Activated T-helper 1 cell treated with Interleukin-2 at 50 U/mL for 16 hours (primary cell): ENCODE data around the gene FAM221A.
"Not testable (repeated sequence)": the region's sequence is repeated elsewhere in the genome, so short reads cannot be mapped to it uniquely, and the experiment has no call there.

ENCODE experiments used
- DNase-seq: peaks from one replicate; pipeline ENCODE4 v3.0.0-alpha.2; 2020; ENCODE audit warnings: low read depth

Gene FAM221A, protein sequence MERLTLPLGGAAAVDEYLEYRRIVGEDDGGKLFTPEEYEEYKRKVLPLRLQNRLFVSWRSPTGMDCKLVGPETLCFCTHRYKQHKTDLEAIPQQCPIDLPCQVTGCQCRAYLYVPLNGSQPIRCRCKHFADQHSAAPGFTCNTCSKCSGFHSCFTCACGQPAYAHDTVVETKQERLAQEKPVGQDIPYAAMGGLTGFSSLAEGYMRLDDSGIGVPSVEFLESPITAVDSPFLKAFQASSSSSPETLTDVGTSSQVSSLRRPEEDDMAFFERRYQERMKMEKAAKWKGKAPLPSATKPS

DNA sequence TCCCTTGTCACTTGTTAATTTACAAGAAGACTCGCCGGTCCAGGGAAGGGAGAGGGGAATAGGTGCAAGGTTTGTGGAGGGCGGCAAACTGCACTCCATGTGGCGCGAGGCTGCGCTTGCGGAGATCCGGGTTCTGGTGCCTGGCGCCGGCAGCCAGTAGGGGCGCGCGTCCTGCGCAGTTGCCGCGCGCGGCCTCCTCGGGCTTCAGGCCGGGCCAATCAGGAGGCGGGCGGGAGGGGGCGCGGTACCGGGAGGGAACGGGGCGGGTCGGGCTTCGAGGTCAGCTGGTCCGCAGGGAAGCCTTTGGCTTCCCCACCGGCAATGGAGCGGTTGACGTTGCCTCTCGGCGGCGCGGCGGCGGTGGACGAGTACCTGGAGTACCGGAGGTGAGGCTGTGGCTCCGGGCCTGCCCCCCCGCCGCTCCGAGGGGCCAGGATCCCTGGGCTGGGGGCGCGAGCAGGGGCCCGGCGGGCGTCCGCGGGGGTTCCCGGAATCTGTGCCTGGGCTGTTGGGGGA is at the start of gene FAM221A:
TSS of gene FAM221A (plus strand) at position 302 of the 516 bp plus-strand sequence. CDS start at position 322, 20 bp downstream.
- peak; percentile 72 for DNase-seq

DNA sequence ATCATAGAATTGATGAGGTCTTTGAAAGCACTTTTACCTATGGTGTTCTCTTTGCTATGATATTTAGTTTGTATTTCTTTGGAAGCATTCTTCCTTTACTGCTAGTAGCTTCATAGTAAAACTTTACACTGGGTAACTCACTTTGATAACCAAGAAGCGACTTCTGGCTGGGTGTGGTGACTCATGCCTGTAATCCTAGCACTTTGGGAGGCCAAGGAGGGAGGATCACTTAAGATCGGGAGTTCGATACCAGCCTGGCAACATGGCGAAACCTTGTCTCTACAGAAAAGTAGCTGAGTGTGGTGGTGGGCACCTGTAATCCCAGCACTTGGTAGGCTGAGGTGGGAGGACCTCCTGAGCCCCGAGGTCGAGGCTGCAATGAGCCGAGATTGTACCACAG is 46.6 kb upstream of the FAM221A start:
- DNase-seq: no peak

DNA sequence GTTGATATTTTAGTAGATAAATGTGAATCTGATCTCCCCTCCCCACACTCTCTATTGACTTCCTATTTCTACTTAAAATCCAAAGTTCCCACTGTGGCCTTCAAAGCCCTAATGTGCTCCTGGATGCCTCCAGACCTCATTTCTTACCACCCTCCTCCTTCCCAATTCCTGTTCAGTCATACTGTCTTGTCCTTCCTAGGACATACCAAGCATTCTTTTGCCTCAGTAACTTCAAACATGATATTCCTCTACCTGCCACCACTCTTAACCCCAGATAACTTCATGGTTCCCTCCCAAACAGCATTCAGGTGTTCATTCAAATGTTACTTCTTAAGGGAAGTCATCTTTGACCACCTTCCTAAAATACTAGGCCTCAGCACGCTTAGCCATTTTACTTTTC is 34.2 kb upstream of the FAM221A start:
- DNase-seq: no peak

DNA sequence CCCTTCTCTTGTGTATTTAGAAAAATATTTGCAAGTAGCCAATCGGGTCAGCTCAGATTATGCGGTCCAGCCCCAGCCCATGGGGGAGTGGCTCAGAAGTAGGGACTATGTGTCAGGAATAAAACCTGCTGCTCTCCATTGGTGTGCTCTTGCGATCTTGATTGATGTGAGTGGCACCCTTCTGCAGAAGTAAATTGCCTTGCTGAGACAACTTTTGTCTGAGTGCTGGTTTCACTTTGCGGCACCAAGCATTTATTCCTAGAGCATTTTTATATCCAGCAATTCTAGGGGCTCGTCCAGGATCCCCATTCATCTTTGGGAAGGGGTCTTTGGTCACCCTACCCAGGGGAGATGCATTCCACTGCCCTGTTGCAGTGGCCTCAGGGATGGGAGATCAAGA is 26.1 kb upstream of the FAM221A start:
- DNase-seq: no peak

DNA sequence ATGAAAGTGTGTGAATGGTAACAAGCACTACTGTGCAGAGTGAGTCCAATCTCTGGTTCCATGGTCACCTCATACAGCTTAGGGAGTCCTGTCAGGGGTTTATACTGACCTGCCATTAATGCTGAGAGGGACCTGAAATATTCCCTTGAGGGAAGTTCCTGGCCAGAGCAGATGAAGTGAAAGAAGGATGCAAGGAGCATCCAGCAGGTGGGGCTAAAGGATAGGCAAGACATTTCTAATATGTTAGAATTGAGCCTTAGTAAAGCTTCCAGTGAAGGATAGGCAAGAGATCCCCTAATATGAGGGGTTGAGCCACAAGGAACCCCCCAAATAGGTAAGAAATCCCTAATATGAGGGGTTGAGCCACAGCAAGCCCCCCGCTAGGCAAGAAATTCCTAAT is 25.5 kb upstream of the FAM221A start:
- DNase-seq: no peak

DNA sequence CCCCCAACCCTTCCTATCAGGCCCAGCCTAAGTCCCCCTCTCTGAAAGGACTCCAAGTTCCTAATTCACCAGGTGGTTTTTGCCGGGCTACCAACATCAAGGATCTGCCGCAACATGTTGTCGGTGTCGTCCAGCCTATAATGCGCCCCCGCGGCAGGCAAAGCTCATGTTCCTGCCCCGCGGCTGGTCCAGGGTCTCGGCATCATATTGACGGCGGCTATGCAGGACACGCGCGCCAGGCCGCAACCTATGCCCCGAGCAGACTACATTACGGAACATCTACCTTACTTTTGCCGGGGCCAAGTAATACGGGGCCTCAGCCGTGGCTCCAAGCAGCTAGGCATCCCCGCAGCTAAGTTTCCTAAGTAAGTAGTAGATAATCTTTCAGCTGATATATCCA is 24.6 kb upstream of the FAM221A start:
- DNase-seq: no peak

DNA sequence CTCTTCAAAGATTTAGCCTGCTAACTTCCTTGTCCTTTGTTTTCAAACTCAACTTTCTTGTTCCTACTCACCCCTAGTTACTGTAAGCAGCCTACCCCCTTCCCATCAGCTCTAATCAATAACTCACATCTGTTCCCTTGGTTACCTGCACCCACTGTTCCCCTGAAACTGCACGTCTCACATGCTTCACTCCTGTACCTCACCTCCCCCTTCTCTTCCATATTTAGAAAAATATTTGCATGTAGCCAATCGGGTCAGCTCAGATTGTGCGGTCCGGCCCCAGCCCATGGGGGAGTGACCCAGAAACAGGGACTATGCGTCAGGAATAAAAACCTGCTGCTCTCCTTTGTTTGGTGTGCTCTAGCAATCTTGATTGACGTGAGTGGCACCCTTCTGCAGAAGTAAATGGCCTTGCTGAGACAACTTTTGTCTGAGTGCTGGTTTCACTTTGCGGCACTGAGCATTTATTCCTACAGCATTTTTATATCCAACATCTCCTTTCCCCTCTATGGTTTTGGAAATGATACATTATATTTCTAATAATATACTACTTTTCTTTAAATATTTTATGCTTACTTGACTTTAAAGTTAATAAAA is 21.1 kb upstream of the FAM221A start:
- DNase-seq: no peak

DNA sequence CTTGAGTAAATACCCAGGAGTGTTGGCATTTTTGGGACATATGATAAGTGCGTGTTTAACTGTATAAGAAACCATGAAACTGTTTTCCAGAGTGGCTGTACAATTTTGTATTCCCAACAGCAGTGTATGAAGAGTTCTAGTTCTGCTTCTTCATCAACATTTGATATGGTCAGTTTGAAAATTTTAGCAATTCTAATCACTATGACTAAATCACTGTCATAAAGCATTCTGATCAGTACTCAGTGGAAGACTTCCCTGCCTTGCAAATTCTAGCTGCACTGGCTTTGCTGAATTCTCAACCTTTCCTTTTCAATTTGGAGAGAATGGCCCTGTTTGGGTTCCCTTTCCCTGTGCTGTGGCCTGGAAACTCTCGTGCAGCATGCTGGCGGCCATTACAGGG is 18.6 kb upstream of the FAM221A start:
- no peak for DNase-seq

DNA sequence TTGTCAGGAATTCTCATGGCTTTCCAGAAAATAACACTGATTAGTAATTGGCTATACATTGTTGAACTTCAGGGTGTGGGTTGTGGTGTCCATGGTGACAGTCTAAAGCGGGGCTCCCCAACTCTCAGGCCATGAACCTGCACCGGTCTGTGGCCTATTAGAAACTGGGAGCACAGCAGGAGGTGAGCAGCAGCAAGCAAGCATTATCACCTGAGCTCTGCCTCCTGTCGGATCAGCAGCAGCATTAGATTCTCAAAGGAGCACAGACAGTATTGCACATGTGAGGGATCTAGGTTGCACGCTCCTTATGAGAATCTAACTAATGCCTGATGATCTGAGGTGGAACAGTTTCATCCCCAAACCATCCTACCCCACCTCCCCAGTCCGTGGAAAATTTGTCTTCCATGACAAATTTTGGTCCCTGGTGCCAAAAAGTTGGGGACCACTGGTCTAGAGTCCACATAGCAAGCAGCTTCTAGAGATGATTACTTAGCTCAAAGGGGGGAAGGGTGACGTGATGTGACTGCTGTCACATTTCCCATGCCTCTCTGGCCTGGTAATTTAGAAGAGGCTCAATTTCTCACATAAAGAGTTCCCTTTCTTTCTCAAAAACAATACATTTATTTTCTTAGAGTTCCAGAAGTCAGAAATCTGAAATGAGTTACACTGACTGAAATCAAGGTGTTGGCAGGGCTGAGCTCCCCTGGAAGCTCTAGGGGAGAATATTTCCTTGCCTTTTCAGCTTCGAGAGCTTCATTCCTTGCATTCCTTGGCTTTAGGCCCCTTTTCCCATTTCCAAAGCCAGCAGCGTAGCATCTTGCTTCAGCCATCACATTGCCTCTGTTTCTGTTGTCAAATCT is 17.6 kb upstream of the FAM221A start:
- no peak for DNase-seq

DNA sequence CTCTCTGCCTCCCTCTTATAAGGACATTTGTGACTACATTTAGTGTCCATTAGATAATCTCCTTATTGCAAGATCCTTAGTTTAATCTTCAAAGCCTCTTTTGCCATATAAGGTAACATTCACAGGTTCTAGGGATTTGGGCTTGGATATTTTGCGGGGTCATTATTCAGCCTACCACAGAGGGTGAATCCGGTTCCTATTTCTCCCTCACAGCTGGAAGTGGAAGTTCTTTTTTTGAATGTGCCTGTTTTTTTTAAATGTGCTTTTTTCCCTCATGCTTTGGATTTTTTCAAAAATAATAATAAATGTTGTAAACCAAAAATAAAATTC is 17.1 kb upstream of the FAM221A start:
- no peak for DNase-seq

DNA sequence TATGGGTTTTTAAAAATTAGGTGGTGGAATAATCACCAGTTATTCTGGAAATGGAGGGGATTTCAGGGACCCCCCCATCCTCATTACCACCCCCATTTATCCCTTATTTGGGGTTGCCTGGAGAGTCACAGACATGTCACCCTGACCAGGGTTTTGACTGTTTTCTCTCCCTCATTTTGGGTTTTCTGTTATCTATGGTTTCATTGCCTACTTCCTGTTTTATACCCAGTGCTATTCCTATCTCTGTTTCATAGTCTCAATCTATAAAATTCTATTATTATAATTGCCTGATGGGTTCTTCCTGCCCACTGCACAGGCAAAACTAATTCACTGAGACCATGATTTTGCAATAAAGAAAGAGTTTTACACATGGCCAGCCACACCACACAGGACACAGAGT is 15.9 kb upstream of the FAM221A start:
- no peak for DNase-seq

DNA sequence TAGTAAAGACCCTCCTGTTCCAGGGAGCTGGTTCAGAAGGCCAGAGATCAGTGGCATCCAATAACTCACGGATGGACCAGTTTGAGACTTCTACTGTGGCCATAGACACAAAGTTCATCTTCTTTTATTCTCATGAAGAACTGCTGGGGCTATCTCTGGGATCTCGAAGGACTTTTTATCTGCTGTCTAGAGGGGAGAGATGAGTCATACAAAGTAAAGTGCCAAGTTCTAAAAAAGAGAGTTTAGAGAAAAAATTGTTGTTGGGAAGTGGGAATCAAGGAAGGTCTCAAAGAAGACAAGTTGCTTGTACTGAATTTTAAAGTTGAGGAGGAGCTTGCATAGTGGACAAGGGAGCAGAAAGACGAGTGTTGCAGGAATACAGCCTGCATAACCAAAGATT is 8.0 kb upstream of the FAM221A start:
- DNase-seq: no peak

DNA sequence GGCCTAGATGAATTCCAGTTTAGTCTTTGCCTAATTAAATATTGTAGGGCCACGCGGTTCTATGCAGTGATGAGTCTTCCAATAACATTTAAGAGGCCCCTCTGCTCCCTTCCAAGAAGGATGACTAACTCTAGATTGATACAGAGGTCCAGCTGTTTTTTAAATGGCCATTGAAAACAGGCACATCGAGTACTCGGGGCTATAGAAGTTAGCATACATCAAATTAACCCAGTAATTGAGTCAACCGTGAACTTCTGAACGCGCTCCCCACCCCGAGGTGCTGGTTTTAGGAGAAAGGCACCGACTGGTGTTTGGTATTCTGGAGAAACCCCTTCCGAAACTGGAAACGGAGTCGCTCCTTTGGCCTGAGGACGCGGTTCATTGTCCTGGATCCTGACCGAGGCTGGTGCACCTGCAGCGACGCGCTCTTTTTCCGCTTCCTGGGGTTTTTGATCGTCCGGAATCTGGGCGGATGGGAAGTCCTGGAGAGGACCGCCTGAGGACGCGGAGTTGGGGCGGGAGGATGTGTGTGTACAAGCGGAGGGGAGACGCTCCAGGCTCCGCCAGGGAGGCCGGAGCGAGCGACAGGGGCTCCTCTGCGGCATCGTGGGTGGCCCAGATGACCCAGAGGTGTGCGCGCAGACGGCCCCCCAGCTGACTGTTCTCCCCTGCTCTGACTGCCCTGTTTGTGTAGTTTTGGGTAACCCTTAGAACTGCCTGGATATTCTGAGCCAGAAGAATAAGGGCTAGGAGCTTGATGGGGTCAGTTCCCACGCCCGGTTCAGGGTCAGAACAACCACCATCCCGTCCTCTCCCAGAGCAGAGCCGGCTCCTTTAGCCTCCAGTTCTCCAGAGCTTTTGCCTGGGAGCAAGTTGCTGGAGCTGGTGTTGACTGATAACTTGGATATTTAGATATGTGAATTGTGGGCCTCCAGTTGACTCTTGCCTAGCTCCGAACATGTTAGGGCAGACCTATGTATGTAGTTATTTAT is 711 bp downstream of the FAM221A start:
- peak; percentile 5 for DNase-seq

DNA sequence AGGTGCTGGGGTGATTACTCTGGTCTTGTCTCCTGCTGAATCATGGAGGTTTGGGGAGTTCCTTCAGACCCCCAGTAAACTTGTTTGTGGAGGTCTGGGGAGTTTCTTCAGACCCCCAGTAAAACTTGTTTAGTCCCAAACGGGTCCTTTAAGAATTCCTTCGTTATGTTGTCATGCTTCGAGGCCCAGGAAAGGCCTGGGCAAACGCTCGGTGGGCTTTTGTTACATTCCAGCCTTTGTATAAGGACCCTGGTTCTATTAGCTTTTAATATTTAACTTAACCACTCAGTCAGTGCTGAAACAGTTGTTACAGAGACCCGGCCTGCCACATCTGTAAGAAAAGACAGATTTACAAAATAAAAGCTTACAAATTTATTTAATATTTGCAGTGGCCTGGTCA is 4.0 kb downstream of the FAM221A start:
- DNase-seq: not testable (repeated sequence)

DNA sequence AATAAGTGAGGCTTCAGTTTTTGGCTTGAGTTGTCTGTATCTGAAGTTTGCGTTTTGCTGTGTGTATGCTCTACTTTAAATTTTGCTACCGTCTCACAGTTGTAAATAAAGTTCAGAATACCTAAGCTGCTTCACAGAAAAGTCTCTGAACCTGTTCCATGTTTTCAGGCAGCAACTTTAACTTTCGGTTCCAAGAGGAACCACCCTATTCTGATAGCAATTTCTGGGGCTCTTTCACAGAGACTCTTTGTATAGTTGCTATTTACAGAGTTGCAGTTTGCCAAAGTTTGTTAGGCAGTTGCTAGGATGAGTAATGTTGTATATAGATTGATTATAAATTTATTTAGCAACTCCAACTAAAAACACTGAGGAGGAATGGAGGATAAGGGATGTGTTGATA is 5.7 kb downstream of the FAM221A start:
- DNase-seq: no peak

DNA sequence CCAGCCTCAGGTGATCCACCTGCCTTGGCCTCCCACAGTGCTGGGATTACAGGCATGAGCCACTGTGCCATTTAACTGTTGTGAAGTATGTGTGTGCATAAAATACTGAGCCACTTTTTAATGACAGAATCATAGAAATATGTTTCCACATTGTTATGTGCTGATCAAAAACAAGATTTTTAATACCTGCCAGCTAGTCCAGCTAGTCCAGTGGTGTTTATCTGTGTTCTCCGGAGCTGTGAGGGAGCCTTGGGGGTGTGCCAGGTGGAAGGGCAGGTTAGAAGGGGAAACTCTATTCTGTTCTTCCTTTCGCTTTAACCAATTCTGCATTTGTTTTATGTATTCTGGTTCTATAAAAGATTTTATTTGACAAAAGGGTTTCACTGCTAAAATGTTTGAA is 7.0 kb downstream of the FAM221A start:
- DNase-seq: no peak

DNA sequence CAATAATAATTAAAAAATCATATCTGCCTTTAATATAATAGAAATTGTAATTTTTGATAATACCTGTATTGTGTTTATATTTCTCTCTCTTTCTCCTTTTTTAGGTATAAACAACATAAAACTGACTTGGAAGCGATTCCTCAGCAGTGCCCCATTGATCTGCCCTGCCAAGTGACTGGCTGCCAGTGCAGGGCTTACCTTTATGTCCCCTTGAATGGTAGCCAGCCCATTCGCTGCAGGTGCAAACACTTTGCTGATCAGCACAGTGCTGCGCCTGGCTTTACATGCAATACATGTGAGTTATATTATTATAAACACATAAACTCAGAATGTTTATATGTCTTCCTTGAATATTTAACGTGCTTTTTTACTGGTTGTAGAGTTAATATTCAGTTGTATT is 9.2 kb downstream of the FAM221A start:
- no peak for DNase-seq

DNA sequence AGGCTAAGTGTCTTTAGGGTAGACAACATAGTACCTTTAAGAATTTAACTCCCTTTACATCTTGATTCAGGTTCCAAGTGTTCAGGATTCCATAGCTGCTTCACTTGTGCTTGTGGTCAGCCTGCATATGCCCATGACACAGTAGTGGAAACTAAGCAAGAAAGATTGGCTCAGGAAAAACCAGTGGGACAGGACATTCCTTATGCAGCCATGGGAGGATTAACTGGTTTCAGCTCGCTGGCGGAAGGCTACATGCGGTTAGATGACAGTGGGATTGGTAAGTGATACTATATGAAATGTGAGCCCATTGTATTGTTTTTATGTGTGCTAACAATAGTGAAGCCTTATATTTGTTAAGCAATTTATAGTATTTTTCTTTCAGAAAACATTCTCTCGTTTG is 11.3 kb downstream of the FAM221A start:
- no peak for DNase-seq

DNA sequence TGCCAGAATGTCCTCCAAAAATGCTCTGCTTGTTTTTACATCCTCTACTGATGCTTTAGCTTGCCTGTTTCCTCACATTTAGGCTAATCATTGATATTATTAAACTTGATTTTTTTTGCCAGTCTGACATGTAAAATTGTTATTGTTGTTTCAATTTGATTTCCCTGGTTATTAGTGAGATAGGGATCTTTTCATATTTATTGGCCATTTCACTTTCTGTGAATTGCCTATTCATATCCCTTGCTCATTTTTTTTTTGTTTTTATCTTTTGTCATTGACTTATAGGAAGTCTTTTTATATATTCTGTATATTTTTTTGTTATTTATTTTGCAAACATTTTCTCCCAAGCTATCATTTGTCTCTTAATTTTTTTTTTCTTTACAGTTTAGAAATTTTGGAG is 13.2 kb downstream of the FAM221A start:
- no peak for DNase-seq

DNA sequence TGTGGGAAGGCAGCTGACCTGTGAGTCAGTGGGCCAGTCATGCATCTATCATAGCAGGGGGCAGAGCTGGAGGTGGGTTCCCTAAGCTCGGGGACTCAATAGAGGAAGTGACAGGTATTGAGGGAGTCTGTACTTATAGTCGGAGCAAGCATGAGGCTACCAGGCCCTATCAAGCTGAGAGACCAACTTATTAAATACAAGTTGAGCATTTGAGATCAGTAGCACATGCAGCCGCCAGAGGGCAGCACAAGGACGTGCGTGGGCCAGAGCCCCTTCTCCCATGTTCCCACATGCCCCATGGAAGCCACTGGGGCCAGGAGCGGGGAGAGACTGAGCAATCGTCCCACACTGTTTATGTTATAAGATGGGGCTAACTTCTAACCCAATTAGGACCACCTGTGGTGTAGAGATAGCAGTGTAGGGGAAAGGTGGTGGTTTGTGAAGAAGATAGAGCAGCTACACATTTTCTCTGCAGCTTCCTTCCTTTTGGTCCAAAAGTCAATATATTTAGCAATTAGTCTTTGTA is 17.0 kb downstream of the FAM221A start:
- DNase-seq: peak; percentile 28

DNA sequence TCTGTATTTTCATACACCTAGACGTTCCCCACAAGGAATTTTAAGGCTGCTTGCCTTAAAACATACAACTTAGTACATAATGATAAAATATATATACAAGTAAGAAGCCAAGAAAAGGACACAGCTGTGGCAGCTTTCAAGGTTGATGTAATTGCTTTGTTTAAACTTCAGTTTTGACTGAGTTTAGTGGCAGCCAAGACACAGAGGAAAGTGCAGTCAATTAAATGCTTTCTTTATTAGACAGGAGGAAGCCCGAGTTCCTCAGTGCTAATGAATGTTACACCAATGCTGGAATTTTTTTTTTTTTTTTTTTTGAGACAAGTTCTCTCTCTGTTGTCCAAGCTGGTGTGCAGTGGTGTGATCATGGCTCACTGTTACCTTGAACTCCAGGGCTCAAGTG is 18.8 kb downstream of the FAM221A start:
- DNase-seq: no peak

DNA sequence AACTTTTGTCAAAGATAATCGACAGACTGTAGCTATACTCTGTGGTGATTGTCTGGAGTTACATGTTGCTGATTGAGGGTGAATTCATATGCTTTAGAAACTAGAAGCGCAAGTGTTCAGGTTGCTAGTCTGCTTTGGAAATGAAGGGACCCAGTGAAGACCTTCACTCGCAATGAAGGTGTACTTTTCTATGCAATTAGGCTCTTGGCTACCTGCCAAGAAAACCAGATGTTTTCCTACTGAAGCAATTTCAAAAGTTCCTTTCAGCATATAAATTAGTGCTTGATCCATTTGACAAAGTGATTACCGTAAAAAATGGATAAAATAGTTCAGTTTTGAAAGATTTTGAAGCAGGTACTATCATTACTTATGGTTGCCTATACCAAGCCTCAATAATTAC is 20.0 kb downstream of the FAM221A start:
- DNase-seq: no peak
